Measurements from ENCODE around the gene SPOCK1.
"Not testable (repeated sequence)": the region's sequence is repeated elsewhere in the genome, so short reads cannot be mapped to it uniquely, and the experiment has no call there.

Gene SPOCK1

GRCh38 chr5:137393196-137393993 is 105.7 kb downstream of the SPOCK1 start:
- H2AFZ ChIP-seq (ENCODE audit: low read depth, low read length) = no peak overlapping the region
- peaks cover 2% of the 10 kb centered on the region for H3K27me3 ChIP-seq (ENCODE audit: insufficient read depth, low read length, poor library complexity)
- H3K4me1 ChIP-seq (ENCODE audit: insufficient read depth, low read length) = no peaks in the 10 kb centered on the region
- H3K27ac ChIP-seq (ENCODE audit: low read length) = no peak overlapping the region
- DNase-seq (no peak), ATAC-seq (ENCODE audit: insufficient read depth, low read depth) (no peak)
- no peaks in the 10 kb centered on the region for H3K36me3 ChIP-seq (ENCODE audit: insufficient read depth, low read length)
- H3K79me2 ChIP-seq (ENCODE audit: insufficient read depth, low read length) = no peaks in the 10 kb centered on the region
- H3K4me3 ChIP-seq (ENCODE audit: low read depth in 1 of 2, low read length in 2 of 2) = no peak overlapping the region
- no peak overlapping the region for H3K4me2 ChIP-seq (ENCODE audit: insufficient read depth, low read length)
- H3K9ac ChIP-seq (ENCODE audit: low read depth, low read length) = no peak overlapping the region
- H3K9me3 ChIP-seq (ENCODE audit: insufficient read depth, low read length, severe bottlenecking) = no peaks in the 10 kb centered on the region
- H4K20me1 ChIP-seq (ENCODE audit: insufficient read depth, low read length) = no peaks in the 10 kb centered on the region
- TF ChIP-seq EZH2 (IDR thresholded peaks at IDR 0.05; ENCODE audit: borderline replicate concordance, low read depth, low read length, severe bottlenecking) (no peak), CTCF (IDR thresholded peaks at IDR 0.05; ENCODE audit: borderline replicate concordance, extremely low read depth, low read length, poor library complexity, severe bottlenecking) (no peak)

- H3K9me3 ChIP-seq (ENCODE audit: insufficient read depth, low read length, severe bottlenecking) = no peaks in the 10 kb centered on the region
- no peak overlapping the region for H3K4me2 ChIP-seq (ENCODE audit: insufficient read depth, low read length)
- H3K79me2 ChIP-seq (ENCODE audit: insufficient read depth, low read length) = no peaks in the 10 kb centered on the region
- H3K4me1 ChIP-seq (ENCODE audit: insufficient read depth, low read length) = no peaks in the 10 kb centered on the region
- H3K4me3 ChIP-seq (ENCODE audit: low read depth in 1 of 2, low read length in 2 of 2) = no peak overlapping the region
- H3K27me3 ChIP-seq (ENCODE audit: insufficient read depth, low read length, poor library complexity) = peaks cover 2% of the 10 kb centered on the region
- TF ChIP-seq CTCF (IDR thresholded peaks at IDR 0.05; ENCODE audit: borderline replicate concordance, extremely low read depth, low read length, poor library complexity, severe bottlenecking) = no peak
- TF ChIP-seq EZH2 (IDR thresholded peaks at IDR 0.05; ENCODE audit: borderline replicate concordance, low read depth, low read length, severe bottlenecking) = no peak
- ATAC-seq (ENCODE audit: insufficient read depth, low read depth) (no peak), DNase-seq (no peak)
- H3K36me3 ChIP-seq (ENCODE audit: insufficient read depth, low read length) = no peaks in the 10 kb centered on the region
- no peak overlapping the region for H3K9ac ChIP-seq (ENCODE audit: low read depth, low read length)
- no peak overlapping the region for H3K27ac ChIP-seq (ENCODE audit: low read length)
- no peak overlapping the region for H2AFZ ChIP-seq (ENCODE audit: low read depth, low read length)
- H4K20me1 ChIP-seq (ENCODE audit: insufficient read depth, low read length) = no peaks in the 10 kb centered on the region
Observed at GRCh38 chr5:137392261-137392660, 106.9 kb downstream of the SPOCK1 start.

- ATAC-seq (ENCODE audit: insufficient read depth, low read depth); H3K4me1 ChIP-seq (ENCODE audit: insufficient read depth, low read length); H3K9me3 ChIP-seq (ENCODE audit: insufficient read depth, low read length, severe bottlenecking); H4K20me1 ChIP-seq (ENCODE audit: insufficient read depth, low read length); H3K27ac ChIP-seq (ENCODE audit: low read length); H3K36me3 ChIP-seq (ENCODE audit: insufficient read depth, low read length); H3K9ac ChIP-seq (ENCODE audit: low read depth, low read length); H3K4me2 ChIP-seq (ENCODE audit: insufficient read depth, low read length); DNase-seq; H3K27me3 ChIP-seq (ENCODE audit: insufficient read depth, low read length, poor library complexity); H3K4me3 ChIP-seq (ENCODE audit: low read depth in 1 of 2, low read length in 2 of 2); H2AFZ ChIP-seq (ENCODE audit: low read depth, low read length); H3K79me2 ChIP-seq (ENCODE audit: insufficient read depth, low read length): not testable (repeated sequence)
Observed at GRCh38 chr5:137391044-137391443, 108.1 kb downstream of the SPOCK1 start.

GRCh38 chr5:137389042-137389441 is 110.1 kb downstream of the SPOCK1 start:
- DNase-seq (no peak), ATAC-seq (ENCODE audit: insufficient read depth, low read depth) (no peak)
- no peaks in the 10 kb centered on the region for H3K27me3 ChIP-seq (ENCODE audit: insufficient read depth, low read length, poor library complexity)
- H3K4me1 ChIP-seq (ENCODE audit: insufficient read depth, low read length) = no peaks in the 10 kb centered on the region
- H3K9me3 ChIP-seq (ENCODE audit: insufficient read depth, low read length, severe bottlenecking) = no peaks in the 10 kb centered on the region
- no peak overlapping the region for H3K4me3 ChIP-seq (ENCODE audit: low read depth in 1 of 2, low read length in 2 of 2)
- TF ChIP-seq EZH2 (IDR thresholded peaks at IDR 0.05; ENCODE audit: borderline replicate concordance, low read depth, low read length, severe bottlenecking) (no peak), CTCF (IDR thresholded peaks at IDR 0.05; ENCODE audit: borderline replicate concordance, extremely low read depth, low read length, poor library complexity, severe bottlenecking) (no peak)
- H3K79me2 ChIP-seq (ENCODE audit: insufficient read depth, low read length) = no peaks in the 10 kb centered on the region
- no peak overlapping the region for H2AFZ ChIP-seq (ENCODE audit: low read depth, low read length)
- H3K4me2 ChIP-seq (ENCODE audit: insufficient read depth, low read length) = no peak overlapping the region
- H3K9ac ChIP-seq (ENCODE audit: low read depth, low read length) = no peak overlapping the region
- no peaks in the 10 kb centered on the region for H4K20me1 ChIP-seq (ENCODE audit: insufficient read depth, low read length)
- no peak overlapping the region for H3K27ac ChIP-seq (ENCODE audit: low read length)
- no peaks in the 10 kb centered on the region for H3K36me3 ChIP-seq (ENCODE audit: insufficient read depth, low read length)
